Right lobe of liver (tissue), 4 donors: Measurements from ENCODE around the gene CLEC7A.

ENCODE experiments used
- POLR2A ChIP-seq: fragments of 450-650 bp; IDR thresholded peaks from one replicate; pipeline ENCODE4 v1.6.1; 2017; ENCODE audit warnings: antibody characterized with exemption, mild to moderate bottlenecking
- TF ChIP-seq, protein P1 (sequence below), 4 donors: fragments of 200-600 bp in 3 of 4; fragments of 450-650 bp in 1 of 4; IDR thresholded peaks; one replicate each; pipeline versions ENCODE4 v1.5.1 to v1.8.0; 2016 to 2022; ENCODE audit warnings: antibody characterized with exemption in 4 of 4, mild to moderate bottlenecking in 2 of 4
- donor health status: DM: no; HTN: no; CAD: no.
- donor health status: DM: no; HTN: no; CAD: no.
- donor health status: DM: no; HTN: yes; CAD: no.

DNA sequence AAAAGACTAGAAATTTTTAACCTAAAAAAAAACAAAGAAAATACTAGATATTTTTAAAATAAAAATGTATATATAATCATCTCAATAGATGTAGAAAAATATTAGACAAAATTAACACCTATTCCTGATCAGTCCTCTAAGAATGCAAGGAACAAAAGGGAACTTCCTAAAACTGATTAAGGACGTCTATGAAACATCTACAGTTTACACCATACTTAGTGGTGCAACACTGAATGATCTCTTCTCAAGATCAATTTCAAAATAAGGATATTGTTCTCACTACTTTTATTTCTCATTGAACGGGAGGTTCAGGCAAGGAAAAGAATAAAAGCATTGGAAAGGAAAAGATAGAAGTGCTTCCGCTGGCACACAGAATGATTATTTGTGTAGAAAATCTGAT, 26.0 kb upstream of the CLEC7A start:
- no peak for TF ChIP-seq POLR2A
- TF ChIP-seq, protein P1, sequence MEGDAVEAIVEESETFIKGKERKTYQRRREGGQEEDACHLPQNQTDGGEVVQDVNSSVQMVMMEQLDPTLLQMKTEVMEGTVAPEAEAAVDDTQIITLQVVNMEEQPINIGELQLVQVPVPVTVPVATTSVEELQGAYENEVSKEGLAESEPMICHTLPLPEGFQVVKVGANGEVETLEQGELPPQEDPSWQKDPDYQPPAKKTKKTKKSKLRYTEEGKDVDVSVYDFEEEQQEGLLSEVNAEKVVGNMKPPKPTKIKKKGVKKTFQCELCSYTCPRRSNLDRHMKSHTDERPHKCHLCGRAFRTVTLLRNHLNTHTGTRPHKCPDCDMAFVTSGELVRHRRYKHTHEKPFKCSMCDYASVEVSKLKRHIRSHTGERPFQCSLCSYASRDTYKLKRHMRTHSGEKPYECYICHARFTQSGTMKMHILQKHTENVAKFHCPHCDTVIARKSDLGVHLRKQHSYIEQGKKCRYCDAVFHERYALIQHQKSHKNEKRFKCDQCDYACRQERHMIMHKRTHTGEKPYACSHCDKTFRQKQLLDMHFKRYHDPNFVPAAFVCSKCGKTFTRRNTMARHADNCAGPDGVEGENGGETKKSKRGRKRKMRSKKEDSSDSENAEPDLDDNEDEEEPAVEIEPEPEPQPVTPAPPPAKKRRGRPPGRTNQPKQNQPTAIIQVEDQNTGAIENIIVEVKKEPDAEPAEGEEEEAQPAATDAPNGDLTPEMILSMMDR (IDR thresholded peaks at IDR 0.05): no peak
